GM18517 (cell line): ENCODE data around the gene RBMS3.
"Not testable (repeated sequence)": the region's sequence is repeated elsewhere in the genome, so short reads cannot be mapped to it uniquely, and the experiment has no call there.

Source experiments
- ATAC-seq: cut with Tn5 transposase; IDR thresholded peaks from one replicate; pipeline ENCODE4 v1.9.1; 2021; ENCODE audit warnings: mild to moderate bottlenecking, moderate library complexity; ENCODE audit not compliant: unreplicated experiment

Gene RBMS3

GRCh38 chr3:30042274-30042859 lies 761.5 kb downstream of the RBMS3 start:
- ATAC-seq = peak; percentile 61

- no peak for ATAC-seq
Observed at GRCh38 chr3:30042916-30043555, 762.2 kb downstream of the RBMS3 start.

GRCh38 chr3:30044515-30044914 lies 763.6 kb downstream of the RBMS3 start:
- ATAC-seq = no peak

DNA sequence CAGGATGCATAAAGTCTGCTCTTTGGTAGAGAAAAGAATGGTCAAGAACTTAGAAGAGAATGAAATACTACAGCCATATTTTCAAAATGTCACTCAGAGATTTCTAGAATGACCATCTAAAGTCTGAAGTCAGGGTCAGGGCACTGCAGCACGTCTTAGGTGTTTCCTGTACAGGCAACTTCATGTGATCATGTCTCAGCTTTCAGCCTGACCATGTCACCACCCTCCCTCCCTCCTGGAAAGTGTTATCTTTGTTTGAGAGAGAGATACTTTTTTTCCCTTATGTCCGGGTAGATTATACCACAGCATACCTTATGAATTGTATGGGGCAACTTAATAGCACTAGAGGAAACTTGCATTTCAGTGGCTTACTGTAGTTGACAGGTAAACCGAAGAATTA lies 767.6 kb downstream of the RBMS3 start:
- ATAC-seq = no peak

- not testable (repeated sequence) for ATAC-seq
Observed at GRCh38 chr3:30050116-30050515, 769.2 kb downstream of the RBMS3 start.

- no peak for ATAC-seq
Observed at GRCh38 chr3:30059240-30059639, 778.4 kb downstream of the RBMS3 start.
